HEK293 (cell line): ENCODE data around the gene MAP1LC3B2.

Experiments used
- FEZF1 ChIP-seq: fragments of 450-650 bp; formaldehyde crosslinking; IDR thresholded peaks from 2 replicates; pipeline ENCODE4 v1.5.1; 2016; ENCODE audit warnings: missing biosample characterization, missing genetic modification characterization
- PATZ1 ChIP-seq: fragments of 450-650 bp; formaldehyde crosslinking; IDR thresholded peaks from 2 replicates; pipeline ENCODE4 v1.5.1; 2016; ENCODE audit warnings: missing biosample characterization, missing genetic modification characterization
- SP3 ChIP-seq: fragments of 450-650 bp; formaldehyde crosslinking; IDR thresholded peaks from 2 replicates; pipeline ENCODE4 v1.5.1; 2016; ENCODE audit warnings: missing biosample characterization, missing genetic modification characterization
- YY1 ChIP-seq: fragments of 450-650 bp; formaldehyde crosslinking; IDR thresholded peaks from 2 replicates; pipeline ENCODE4 v1.5.1; 2018; ENCODE audit warnings: missing biosample characterization, missing genetic modification characterization
- ZBTB20 ChIP-seq: fragments of 450-650 bp; formaldehyde crosslinking; IDR thresholded peaks from 2 replicates; pipeline ENCODE4 v1.5.1; 2016; ENCODE audit warnings: missing biosample characterization, missing genetic modification characterization
- ZBTB44 ChIP-seq: fragments of 450-650 bp; IDR thresholded peaks from 2 replicates; pipeline ENCODE4 v1.5.1; 2018; ENCODE audit warnings: missing biosample characterization, mild to moderate bottlenecking, missing genetic modification characterization
- ZBTB49 ChIP-seq: fragments of 450-650 bp; formaldehyde crosslinking; IDR thresholded peaks from 2 replicates; pipeline ENCODE4 v1.5.1; 2016; ENCODE audit warnings: missing biosample characterization, missing genetic modification characterization, low read depth
- ZFHX2 ChIP-seq: fragments of 450-650 bp; formaldehyde crosslinking; conservative IDR thresholded peaks from 2 replicates; pipeline ENCODE4 v1.5.1; 2016; ENCODE audit warnings: missing biosample characterization, missing genetic modification characterization
- ZFP3 ChIP-seq: fragments of 450-650 bp; formaldehyde crosslinking; IDR thresholded peaks from 2 replicates; pipeline ENCODE4 v1.5.1; 2016; ENCODE audit warnings: low read depth, missing biosample characterization, missing genetic modification characterization
- ZFP69B ChIP-seq: fragments of 450-650 bp; formaldehyde crosslinking; IDR thresholded peaks from 2 replicates; pipeline ENCODE4 v1.5.1; 2016; ENCODE audit warnings: missing biosample characterization, missing genetic modification characterization
- ZIC2 ChIP-seq: fragments of 450-650 bp; formaldehyde crosslinking; IDR thresholded peaks from 2 replicates; pipeline ENCODE4 v1.5.1; 2016; ENCODE audit warnings: missing biosample characterization, missing genetic modification characterization
- ZNF121 ChIP-seq: fragments of 450-650 bp; formaldehyde crosslinking; IDR thresholded peaks from 2 replicates; pipeline ENCODE4 v1.5.1; 2016; ENCODE audit warnings: missing biosample characterization, missing genetic modification characterization
- ZNF157 ChIP-seq: fragments of 450-650 bp; formaldehyde crosslinking; IDR thresholded peaks from 2 replicates; pipeline ENCODE4 v1.5.1; 2016; ENCODE audit warnings: missing biosample characterization, missing genetic modification characterization
- ZNF23 ChIP-seq: fragments of 450-650 bp; formaldehyde crosslinking; IDR thresholded peaks from 2 replicates; pipeline ENCODE4 v1.5.1; 2016; ENCODE audit warnings: missing biosample characterization, missing genetic modification characterization, borderline replicate concordance
- ZNF423 ChIP-seq: fragments of 450-650 bp; formaldehyde crosslinking; IDR thresholded peaks from 2 replicates; pipeline ENCODE4 v1.5.1; 2016; ENCODE audit warnings: missing biosample characterization, missing genetic modification characterization
- ZNF433 ChIP-seq: fragments of 450-650 bp; formaldehyde crosslinking; IDR thresholded peaks from 2 replicates; pipeline ENCODE4 v1.5.1; 2016; ENCODE audit warnings: missing biosample characterization, missing genetic modification characterization, low read depth
- ZNF473 ChIP-seq: fragments of 450-650 bp; formaldehyde crosslinking; IDR thresholded peaks from 2 replicates; pipeline ENCODE4 v1.5.1; 2017; ENCODE audit warnings: missing biosample characterization, missing genetic modification characterization
- ZNF501 ChIP-seq: fragments of 450-650 bp; formaldehyde crosslinking; IDR thresholded peaks from 2 replicates; pipeline ENCODE4 v1.5.1; 2016; ENCODE audit warnings: missing biosample characterization, missing genetic modification characterization
- ZNF555 ChIP-seq: fragments of 450-650 bp; formaldehyde crosslinking; conservative IDR thresholded peaks from 2 replicates; pipeline ENCODE4 v1.5.1; 2017; ENCODE audit warnings: missing biosample characterization, mild to moderate bottlenecking, missing genetic modification characterization, inconsistent platforms
- ZNF560 ChIP-seq: fragments of 450-650 bp; formaldehyde crosslinking; IDR thresholded peaks from 2 replicates; pipeline ENCODE4 v1.5.1; 2017; ENCODE audit warnings: missing biosample characterization, missing genetic modification characterization, borderline replicate concordance
- ZNF585B ChIP-seq: fragments of 450-650 bp; formaldehyde crosslinking; IDR thresholded peaks from 2 replicates; pipeline ENCODE4 v1.5.1; 2016; ENCODE audit warnings: missing biosample characterization, missing genetic modification characterization
- ZNF626 ChIP-seq: fragments of 450-650 bp; sonication (Bioruptor Pico); formaldehyde crosslinking; IDR thresholded peaks from 2 replicates; pipeline ENCODE4 v1.5.1; 2018; ENCODE audit warnings: missing biosample characterization, missing genetic modification characterization, inconsistent platforms
- ZNF664 ChIP-seq: fragments of 450-650 bp; formaldehyde crosslinking; IDR thresholded peaks from 2 replicates; pipeline ENCODE4 v1.5.1; 2016; ENCODE audit warnings: missing biosample characterization, missing genetic modification characterization
- ZNF701 ChIP-seq: fragments of 450-650 bp; formaldehyde crosslinking; IDR thresholded peaks from 2 replicates; pipeline ENCODE4 v1.5.1; 2016; ENCODE audit warnings: missing biosample characterization, missing genetic modification characterization
- ZSCAN16 ChIP-seq: fragments of 450-650 bp; formaldehyde crosslinking; IDR thresholded peaks from 2 replicates; pipeline ENCODE4 v1.5.1; 2016; ENCODE audit warnings: missing biosample characterization, missing genetic modification characterization
- ZXDB ChIP-seq: fragments of 450-650 bp; formaldehyde crosslinking; IDR thresholded peaks from 2 replicates; pipeline ENCODE4 v1.5.1; 2016; ENCODE audit warnings: missing biosample characterization, missing genetic modification characterization
- TF ChIP-seq, protein P1 (sequence below): fragments of 450-650 bp; formaldehyde crosslinking; IDR thresholded peaks from 2 replicates; pipeline ENCODE4 v1.5.1; 2016; ENCODE audit warnings: missing biosample characterization, missing genetic modification characterization
- TF ChIP-seq, protein P2 (sequence below): fragments of 450-650 bp; formaldehyde crosslinking; IDR thresholded peaks from 2 replicates; pipeline ENCODE4 v1.5.1; 2016; ENCODE audit warnings: missing biosample characterization, missing genetic modification characterization
- TF ChIP-seq, protein P3 (sequence below): fragments of 450-650 bp; formaldehyde crosslinking; IDR thresholded peaks from 2 replicates; pipeline ENCODE4 v1.5.1; 2016; ENCODE audit warnings: missing biosample characterization, missing genetic modification characterization
- TF ChIP-seq, protein P4 (sequence below): fragments of 450-650 bp; formaldehyde crosslinking; IDR thresholded peaks from 2 replicates; pipeline ENCODE4 v1.5.1; 2016; ENCODE audit warnings: missing biosample characterization, missing genetic modification characterization

The MAP1LC3B2 gene

GRCh38 chr12:116524964-116525379 lies 34.2 kb upstream of the MAP1LC3B2 start (continued):
- no peak for TF ChIP-seq YY1 (tag by site-specific recombination)
- peak; percentile 40; the same call in 1 of the 2 replicates for TF ChIP-seq ZNF501 (tag by site-specific recombination)
- TF ChIP-seq, protein P1, sequence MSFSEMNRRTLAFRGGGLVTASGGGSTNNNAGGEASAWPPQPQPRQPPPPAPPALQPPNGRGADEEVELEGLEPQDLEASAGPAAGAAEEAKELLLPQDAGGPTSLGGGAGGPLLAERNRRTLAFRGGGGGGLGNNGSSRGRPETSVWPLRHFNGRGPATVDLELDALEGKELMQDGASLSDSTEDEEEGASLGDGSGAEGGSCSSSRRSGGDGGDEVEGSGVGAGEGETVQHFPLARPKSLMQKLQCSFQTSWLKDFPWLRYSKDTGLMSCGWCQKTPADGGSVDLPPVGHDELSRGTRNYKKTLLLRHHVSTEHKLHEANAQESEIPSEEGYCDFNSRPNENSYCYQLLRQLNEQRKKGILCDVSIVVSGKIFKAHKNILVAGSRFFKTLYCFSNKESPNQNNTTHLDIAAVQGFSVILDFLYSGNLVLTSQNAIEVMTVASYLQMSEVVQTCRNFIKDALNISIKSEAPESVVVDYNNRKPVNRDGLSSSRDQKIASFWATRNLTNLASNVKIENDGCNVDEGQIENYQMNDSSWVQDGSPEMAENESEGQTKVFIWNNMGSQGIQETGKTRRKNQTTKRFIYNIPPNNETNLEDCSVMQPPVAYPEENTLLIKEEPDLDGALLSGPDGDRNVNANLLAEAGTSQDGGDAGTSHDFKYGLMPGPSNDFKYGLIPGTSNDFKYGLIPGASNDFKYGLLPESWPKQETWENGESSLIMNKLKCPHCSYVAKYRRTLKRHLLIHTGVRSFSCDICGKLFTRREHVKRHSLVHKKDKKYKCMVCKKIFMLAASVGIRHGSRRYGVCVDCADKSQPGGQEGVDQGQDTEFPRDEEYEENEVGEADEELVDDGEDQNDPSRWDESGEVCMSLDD: no peak
- no peak for TF ChIP-seq ZSCAN16 (tag by site-specific recombination)
- no peak for TF ChIP-seq ZBTB49 (tag by site-specific recombination)
- no peak for TF ChIP-seq ZBTB20 (tag by site-specific recombination)
- TF ChIP-seq ZNF664 (tag by site-specific recombination): no peak
- no peak for TF ChIP-seq FEZF1 (tag by site-specific recombination)
- no peak for TF ChIP-seq ZNF423 (tag by site-specific recombination)
- TF ChIP-seq, protein P2, sequence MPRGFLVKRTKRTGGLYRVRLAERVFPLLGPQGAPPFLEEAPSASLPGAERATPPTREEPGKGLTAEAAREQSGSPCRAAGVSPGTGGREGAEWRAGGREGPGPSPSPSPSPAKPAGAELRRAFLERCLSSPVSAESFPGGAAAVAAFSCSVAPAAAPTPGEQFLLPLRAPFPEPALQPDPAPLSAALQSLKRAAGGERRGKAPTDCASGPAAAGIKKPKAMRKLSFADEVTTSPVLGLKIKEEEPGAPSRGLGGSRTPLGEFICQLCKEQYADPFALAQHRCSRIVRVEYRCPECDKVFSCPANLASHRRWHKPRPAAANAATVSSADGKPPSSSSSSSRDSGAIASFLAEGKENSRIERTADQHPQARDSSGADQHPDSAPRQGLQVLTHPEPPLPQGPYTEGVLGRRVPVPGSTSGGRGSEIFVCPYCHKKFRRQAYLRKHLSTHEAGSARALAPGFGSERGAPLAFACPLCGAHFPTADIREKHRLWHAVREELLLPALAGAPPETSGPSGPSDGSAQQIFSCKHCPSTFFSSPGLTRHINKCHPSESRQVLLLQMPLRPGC (tag by site-specific recombination): no peak
- TF ChIP-seq ZNF433 (tag by site-specific recombination): no peak
- no peak for TF ChIP-seq ZFP3 (tag by site-specific recombination)
- no peak for TF ChIP-seq ZXDB (tag by site-specific recombination)
- TF ChIP-seq, protein P3, sequence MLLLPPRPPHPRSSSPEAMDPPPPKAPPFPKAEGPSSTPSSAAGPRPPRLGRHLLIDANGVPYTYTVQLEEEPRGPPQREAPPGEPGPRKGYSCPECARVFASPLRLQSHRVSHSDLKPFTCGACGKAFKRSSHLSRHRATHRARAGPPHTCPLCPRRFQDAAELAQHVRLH (tag by site-specific recombination): no peak
- TF ChIP-seq ZNF555 (tag by site-specific recombination): no peak
- no peak for TF ChIP-seq ZNF121 (tag by site-specific recombination)
- no peak for TF ChIP-seq SP3 (tag by site-specific recombination)
- TF ChIP-seq ZFP69B (tag by site-specific recombination): peak; percentile 29; the same call in 1 of the 2 replicates
- no peak for TF ChIP-seq ZIC2
- no peak for TF ChIP-seq ZNF560 (tag by site-specific recombination)
- TF ChIP-seq ZNF701 (tag by site-specific recombination): no peak
- peak; percentile 64 for TF ChIP-seq PATZ1
- no peak for TF ChIP-seq ZBTB44
- no peak for TF ChIP-seq ZNF626 (tag by site-specific recombination)
- TF ChIP-seq ZNF473 (tag by site-specific recombination): no peak
- no peak for TF ChIP-seq ZFHX2 (tag by site-specific recombination)
- no peak for TF ChIP-seq ZNF157 (tag by site-specific recombination)
- TF ChIP-seq, protein P4, sequence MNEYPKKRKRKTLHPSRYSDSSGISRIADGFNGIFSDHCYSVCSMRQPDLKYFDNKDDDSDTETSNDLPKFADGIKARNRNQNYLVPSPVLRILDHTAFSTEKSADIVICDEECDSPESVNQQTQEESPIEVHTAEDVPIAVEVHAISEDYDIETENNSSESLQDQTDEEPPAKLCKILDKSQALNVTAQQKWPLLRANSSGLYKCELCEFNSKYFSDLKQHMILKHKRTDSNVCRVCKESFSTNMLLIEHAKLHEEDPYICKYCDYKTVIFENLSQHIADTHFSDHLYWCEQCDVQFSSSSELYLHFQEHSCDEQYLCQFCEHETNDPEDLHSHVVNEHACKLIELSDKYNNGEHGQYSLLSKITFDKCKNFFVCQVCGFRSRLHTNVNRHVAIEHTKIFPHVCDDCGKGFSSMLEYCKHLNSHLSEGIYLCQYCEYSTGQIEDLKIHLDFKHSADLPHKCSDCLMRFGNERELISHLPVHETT (tag by site-specific recombination): peak; percentile 88
- no peak for TF ChIP-seq ZNF23
- no peak for TF ChIP-seq ZNF585B
